Measurements from ENCODE around the gene LDB2. TPM values are rescaled to one million over a fixed set of nuclear protein-coding genes. Genes with fewer than 3 reads are reported as not detected.

LDB2 gene
- total and polyA plus RNA-seq, 4 donors: 41.7 to 88.2 (median 61.9) TPM

GRCh38 chr4:16916031-16916430 lies 17.6 kb upstream of the LDB2 start:
- DNase-seq (ENCODE audit: low read depth in 4 of 6, low spot score in 6 of 6): no peak

GRCh38 chr4:16914208-16914607 lies 15.8 kb upstream of the LDB2 start:
- H3K27ac ChIP-seq (ENCODE audit: low read depth, low read length): no peak overlapping the region
- H3K36me3 ChIP-seq (ENCODE audit: control insufficient read depth, insufficient read depth, low read length): no peaks in the 10 kb centered on the region
- H3K4me3 ChIP-seq (ENCODE audit: low read depth, low read length): no peak overlapping the region
- H3K27me3 ChIP-seq (ENCODE audit: control insufficient read depth, insufficient read depth, low read length): no peaks in the 10 kb centered on the region
- H3K9me3 ChIP-seq (ENCODE audit: control insufficient read depth, insufficient read depth, low read length): no peaks in the 10 kb centered on the region
- H3K4me1 ChIP-seq (ENCODE audit: control insufficient read depth, insufficient read depth, low read length): no peaks in the 10 kb centered on the region
- no peak for DNase-seq (ENCODE audit: low read depth in 4 of 6, low spot score in 6 of 6)
- no CpG with 5 or more reads among the region's 1 CpG for WGBS (ENCODE audit: insufficient coverage)

More at GRCh38 chr4:16916031-16916430, 17.6 kb upstream of the LDB2 start:
- Histone ChIP-seq H3K4me3 (ENCODE audit: low read depth, low read length) (no peak overlapping the region), H3K9me3 (ENCODE audit: control insufficient read depth, insufficient read depth, low read length) (no peaks in the 10 kb centered on the region), H3K27ac (ENCODE audit: low read depth, low read length) (no peak overlapping the region), H3K27me3 (ENCODE audit: control insufficient read depth, insufficient read depth, low read length) (no peaks in the 10 kb centered on the region), H3K4me1 (ENCODE audit: control insufficient read depth, insufficient read depth, low read length) (no peaks in the 10 kb centered on the region), H3K36me3 (ENCODE audit: control insufficient read depth, insufficient read depth, low read length) (no peaks in the 10 kb centered on the region)
- WGBS (ENCODE audit: insufficient coverage): no CpG with 5 or more reads among the region's 2 CpGs

GRCh38 chr4:16912896-16913295 lies 14.5 kb upstream of the LDB2 start:
- Histone ChIP-seq H3K27me3 (ENCODE audit: control insufficient read depth, insufficient read depth, low read length) (no peaks in the 10 kb centered on the region), H3K4me1 (ENCODE audit: control insufficient read depth, insufficient read depth, low read length) (peaks cover 3% of the 10 kb centered on the region), H3K27ac (ENCODE audit: low read depth, low read length) (no peak overlapping the region), H3K36me3 (ENCODE audit: control insufficient read depth, insufficient read depth, low read length) (no peaks in the 10 kb centered on the region), H3K9me3 (ENCODE audit: control insufficient read depth, insufficient read depth, low read length) (no peaks in the 10 kb centered on the region), H3K4me3 (ENCODE audit: low read depth, low read length) (no peak overlapping the region)
- 82% methylated on average over 4 of the region's 5 CpGs for WGBS (ENCODE audit: insufficient coverage)
- no peak for DNase-seq (ENCODE audit: low read depth in 4 of 6, low spot score in 6 of 6)

GRCh38 chr4:16909281-16909680 lies 10.8 kb upstream of the LDB2 start:
- H3K4me3 ChIP-seq (ENCODE audit: low read depth, low read length): no peak overlapping the region
- H3K36me3 ChIP-seq (ENCODE audit: control insufficient read depth, insufficient read depth, low read length): no peaks in the 10 kb centered on the region
- no peaks in the 10 kb centered on the region for H3K27me3 ChIP-seq (ENCODE audit: control insufficient read depth, insufficient read depth, low read length)
- peaks cover 3% of the 10 kb centered on the region for H3K4me1 ChIP-seq (ENCODE audit: control insufficient read depth, insufficient read depth, low read length)
- H3K27ac ChIP-seq (ENCODE audit: low read depth, low read length): no peak overlapping the region
- no peaks in the 10 kb centered on the region for H3K9me3 ChIP-seq (ENCODE audit: control insufficient read depth, insufficient read depth, low read length)
- 17% methylated on average over 8 of the region's 8 CpGs for WGBS (ENCODE audit: insufficient coverage)
- no peak for DNase-seq (ENCODE audit: low read depth in 4 of 6, low spot score in 6 of 6)

- 86% methylated on average over 2 of the region's 6 CpGs for WGBS (ENCODE audit: insufficient coverage)
- no peaks in the 10 kb centered on the region for H3K27me3 ChIP-seq (ENCODE audit: control insufficient read depth, insufficient read depth, low read length)
- no peaks in the 10 kb centered on the region for H3K36me3 ChIP-seq (ENCODE audit: control insufficient read depth, insufficient read depth, low read length)
- H3K9me3 ChIP-seq (ENCODE audit: control insufficient read depth, insufficient read depth, low read length): no peaks in the 10 kb centered on the region
- peaks cover 3% of the 10 kb centered on the region for H3K4me1 ChIP-seq (ENCODE audit: control insufficient read depth, insufficient read depth, low read length)
- no peak overlapping the region for H3K27ac ChIP-seq (ENCODE audit: low read depth, low read length)
- no peak overlapping the region for H3K4me3 ChIP-seq (ENCODE audit: low read depth, low read length)
- no peak for DNase-seq (ENCODE audit: low read depth in 4 of 6, low spot score in 6 of 6)
Observed at GRCh38 chr4:16908377-16909021, 10.1 kb upstream of the LDB2 start.

- WGBS (ENCODE audit: insufficient coverage): 67% methylated on average over 1 of the region's 2 CpGs
Observed at GRCh38 chr4:16900325-16900724, 1.9 kb upstream of the LDB2 start.

GRCh38 chr4:16896881-16897750 lies 1.3 kb downstream of the LDB2 start:
- H3K4me1 ChIP-seq (ENCODE audit: control insufficient read depth, insufficient read depth, low read length): no peaks in the 10 kb centered on the region
- H3K27ac ChIP-seq (ENCODE audit: low read depth, low read length): peak overlapping the region; percentile 82
- DNase-seq (ENCODE audit: low read depth in 4 of 6, low spot score in 6 of 6): peak in 2 of 6 donors; percentile 51 to 62
- peak overlapping the region; percentile 54 for H3K4me3 ChIP-seq (ENCODE audit: low read depth, low read length)
- no peaks in the 10 kb centered on the region for H3K36me3 ChIP-seq (ENCODE audit: control insufficient read depth, insufficient read depth, low read length)
- 20% methylated on average over 2 of the region's 7 CpGs for WGBS (ENCODE audit: insufficient coverage)
- H3K27me3 ChIP-seq (ENCODE audit: control insufficient read depth, insufficient read depth, low read length): no peaks in the 10 kb centered on the region
- H3K9me3 ChIP-seq (ENCODE audit: control insufficient read depth, insufficient read depth, low read length): no peaks in the 10 kb centered on the region

More at GRCh38 chr4:16900325-16900724, 1.9 kb upstream of the LDB2 start:
- no peak overlapping the region for H3K27ac ChIP-seq (ENCODE audit: low read depth, low read length)
- no peak overlapping the region for H3K4me3 ChIP-seq (ENCODE audit: low read depth, low read length)
- H3K27me3 ChIP-seq (ENCODE audit: control insufficient read depth, insufficient read depth, low read length): no peaks in the 10 kb centered on the region
- no peaks in the 10 kb centered on the region for H3K36me3 ChIP-seq (ENCODE audit: control insufficient read depth, insufficient read depth, low read length)
- H3K9me3 ChIP-seq (ENCODE audit: control insufficient read depth, insufficient read depth, low read length): no peaks in the 10 kb centered on the region
- no peaks in the 10 kb centered on the region for H3K4me1 ChIP-seq (ENCODE audit: control insufficient read depth, insufficient read depth, low read length)
- DNase-seq (ENCODE audit: low read depth in 4 of 6, low spot score in 6 of 6): no peak

- no peaks in the 10 kb centered on the region for H3K4me1 ChIP-seq (ENCODE audit: control insufficient read depth, insufficient read depth, low read length)
- DNase-seq (ENCODE audit: low read depth in 4 of 6, low spot score in 6 of 6): no peak
- no peak overlapping the region for H3K4me3 ChIP-seq (ENCODE audit: low read depth, low read length)
- H3K9me3 ChIP-seq (ENCODE audit: control insufficient read depth, insufficient read depth, low read length): no peaks in the 10 kb centered on the region
- H3K36me3 ChIP-seq (ENCODE audit: control insufficient read depth, insufficient read depth, low read length): no peaks in the 10 kb centered on the region
- no peaks in the 10 kb centered on the region for H3K27me3 ChIP-seq (ENCODE audit: control insufficient read depth, insufficient read depth, low read length)
- H3K27ac ChIP-seq (ENCODE audit: low read depth, low read length): no peak overlapping the region
- WGBS (ENCODE audit: insufficient coverage): no CpG with 5 or more reads among the region's 1 CpG
Observed at GRCh38 chr4:16894406-16894805, 4.0 kb downstream of the LDB2 start.

GRCh38 chr4:16893141-16893651 lies 5.2 kb downstream of the LDB2 start:
- H3K36me3 ChIP-seq (ENCODE audit: control insufficient read depth, insufficient read depth, low read length): no peaks in the 10 kb centered on the region
- peak overlapping the region; percentile 37 for H3K27ac ChIP-seq (ENCODE audit: low read depth, low read length)
- H3K4me3 ChIP-seq (ENCODE audit: low read depth, low read length): no peak overlapping the region
- H3K4me1 ChIP-seq (ENCODE audit: control insufficient read depth, insufficient read depth, low read length): no peaks in the 10 kb centered on the region
- peak in 1 of 6 donors; percentile 49 for DNase-seq (ENCODE audit: low read depth in 4 of 6, low spot score in 6 of 6)
- WGBS (ENCODE audit: insufficient coverage): no CpG with 5 or more reads among the region's 2 CpGs
- no peaks in the 10 kb centered on the region for H3K9me3 ChIP-seq (ENCODE audit: control insufficient read depth, insufficient read depth, low read length)
- no peaks in the 10 kb centered on the region for H3K27me3 ChIP-seq (ENCODE audit: control insufficient read depth, insufficient read depth, low read length)
